ENCODE data around the gene SERTAD2. TPM values are rescaled to one million over a fixed set of nuclear protein-coding genes. Genes with fewer than 3 reads are reported as not detected.

Gene SERTAD2
- total and polyA plus RNA-seq, 2 of the 4 experiments (the other 2 are of a cell fraction): 5.0 to 11.0 TPM

- H2BK20ac ChIP-seq (ENCODE audit: low read depth, low read length): no peak overlapping the region
- DNase-seq (no peak), ATAC-seq (ENCODE audit: low read depth) (no peak)
- no peak overlapping the region for H3K4ac ChIP-seq (ENCODE audit: low read depth, low read length)
- H3K36me3 ChIP-seq (ENCODE audit: control insufficient read depth, insufficient read depth, low read length): peaks cover 6% of the 10 kb centered on the region
- H3K4me1 ChIP-seq (ENCODE audit: control insufficient read depth, insufficient read depth, low read length): peaks cover 7% of the 10 kb centered on the region
- H2AFZ ChIP-seq (replicated peaks; ENCODE audit: low read length, poor library complexity): no peak overlapping the region
- H4K20me1 ChIP-seq (ENCODE audit: insufficient read depth, low read length): peaks cover 19% of the 10 kb centered on the region
- H4K91ac ChIP-seq (ENCODE audit: insufficient read depth, low read depth, low read length): no peak overlapping the region
- POLR2A ChIA-PET (ENCODE audit: unreplicated experiment): no interaction called here
- H3K9ac ChIP-seq (ENCODE audit: low read depth, low read length): no peak overlapping the region
- H3K27me3 ChIP-seq (ENCODE audit: control insufficient read depth, insufficient read depth, low read length): peaks cover 18% of the 10 kb centered on the region
- H3K18ac ChIP-seq (ENCODE audit: low read depth, low read length): no peak overlapping the region
- in situ Hi-C loops (cut with MboI; ENCODE audit: low sequenced_read_pairs) (no loop called here), dilution Hi-C loops (cut with HindIII; ENCODE audit: low sequenced_read_pairs, unreplicated experiment) (no loop called here), intact Hi-C loops (cut with micrococcal nuclease) (no loop called here)
- no peak overlapping the region for H2BK15ac ChIP-seq (ENCODE audit: low read depth, low read length)
- 84% methylated on average over 7 of the region's 10 CpGs; no CpG with 5 or more reads in 1 of the 2 experiments for WGBS, 2 experiments (ENCODE audit: extremely low coverage in 2 of 2, insufficient read length in 1 of 2)
- H3K79me1 ChIP-seq (ENCODE audit: low read depth in 1 of 2, low read length in 2 of 2): peaks cover 12% of the 10 kb centered on the region in 2 experiments; a peak in 2 of 4 replicates
- H2AK5ac ChIP-seq (ENCODE audit: low read depth, low read length): no peak overlapping the region
- no peak overlapping the region for H3K23ac ChIP-seq (ENCODE audit: low read depth, low read length)
- H3K4me3 ChIP-seq (ENCODE audit: insufficient read depth, low read depth, low read length): no peak overlapping the region
- H2AK9ac ChIP-seq (replicated peaks; ENCODE audit: low read depth, low read length, poor library complexity): no peak overlapping the region
- H3K27ac ChIP-seq (ENCODE audit: insufficient read depth, low read length): no peak overlapping the region
- no peaks in the 10 kb centered on the region for H3K9me3 ChIP-seq (ENCODE audit: control insufficient read depth, insufficient read depth, low read length)
- no TSS peak for BruUV-seq (replicated peaks)
- no peak overlapping the region for H2BK5ac ChIP-seq (ENCODE audit: low read depth, low read length, poor library complexity, severe bottlenecking)
- no peak overlapping the region for H2BK120ac ChIP-seq (ENCODE audit: low read depth, low read length)
- no peak overlapping the region for H4K8ac ChIP-seq (ENCODE audit: low read depth in 2 of 2, low read length in 2 of 2)
- no peak overlapping the region for H3K56ac ChIP-seq (ENCODE audit: extremely low read depth, insufficient read depth, low read length)
- CTCF ChIA-PET: no interaction called here
- H3K14ac ChIP-seq (replicated peaks; ENCODE audit: low read depth, low read length): no peak overlapping the region
- TF ChIP-seq FOS (IDR thresholded peaks at IDR 0.05; ENCODE audit: low read depth, low read length) (no peak), MAZ (IDR thresholded peaks at IDR 0.05; ENCODE audit: borderline replicate concordance, low read depth, low read length) (no peak), RAD21 (IDR thresholded peaks at IDR 0.05; ENCODE audit: low read length) (no peak), CEBPB (IDR thresholded peaks at IDR 0.05; ENCODE audit: low read depth, low read length) (no peak), POLR2A (IDR thresholded peaks at IDR 0.05; ENCODE audit: low read depth, low read length) (no peak), BHLHE40 (IDR thresholded peaks at IDR 0.05; ENCODE audit: low read depth, low read length) (no peak), NFE2L2 (IDR thresholded peaks at IDR 0.05; ENCODE audit: low read depth, low read length) (no peak), MAFK (IDR thresholded peaks at IDR 0.05; ENCODE audit: low read depth, low read length) (no peak), MXI1 (IDR thresholded peaks at IDR 0.05; ENCODE audit: borderline replicate concordance, low read depth, low read length) (no peak), RFX5 (IDR thresholded peaks at IDR 0.05; ENCODE audit: low read depth, low read length) (no peak), SMC3 (IDR thresholded peaks at IDR 0.05; ENCODE audit: low read depth, low read length) (no peak), RCOR1 (IDR thresholded peaks at IDR 0.05; ENCODE audit: insufficient replicate concordance, low read length) (no peak)
- TF ChIP-seq, protein P1, sequence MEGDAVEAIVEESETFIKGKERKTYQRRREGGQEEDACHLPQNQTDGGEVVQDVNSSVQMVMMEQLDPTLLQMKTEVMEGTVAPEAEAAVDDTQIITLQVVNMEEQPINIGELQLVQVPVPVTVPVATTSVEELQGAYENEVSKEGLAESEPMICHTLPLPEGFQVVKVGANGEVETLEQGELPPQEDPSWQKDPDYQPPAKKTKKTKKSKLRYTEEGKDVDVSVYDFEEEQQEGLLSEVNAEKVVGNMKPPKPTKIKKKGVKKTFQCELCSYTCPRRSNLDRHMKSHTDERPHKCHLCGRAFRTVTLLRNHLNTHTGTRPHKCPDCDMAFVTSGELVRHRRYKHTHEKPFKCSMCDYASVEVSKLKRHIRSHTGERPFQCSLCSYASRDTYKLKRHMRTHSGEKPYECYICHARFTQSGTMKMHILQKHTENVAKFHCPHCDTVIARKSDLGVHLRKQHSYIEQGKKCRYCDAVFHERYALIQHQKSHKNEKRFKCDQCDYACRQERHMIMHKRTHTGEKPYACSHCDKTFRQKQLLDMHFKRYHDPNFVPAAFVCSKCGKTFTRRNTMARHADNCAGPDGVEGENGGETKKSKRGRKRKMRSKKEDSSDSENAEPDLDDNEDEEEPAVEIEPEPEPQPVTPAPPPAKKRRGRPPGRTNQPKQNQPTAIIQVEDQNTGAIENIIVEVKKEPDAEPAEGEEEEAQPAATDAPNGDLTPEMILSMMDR (conservative IDR thresholded peaks at IDR 0.05; ENCODE audit: low read depth, low read length): no peak
- TF ChIP-seq, protein P2, sequence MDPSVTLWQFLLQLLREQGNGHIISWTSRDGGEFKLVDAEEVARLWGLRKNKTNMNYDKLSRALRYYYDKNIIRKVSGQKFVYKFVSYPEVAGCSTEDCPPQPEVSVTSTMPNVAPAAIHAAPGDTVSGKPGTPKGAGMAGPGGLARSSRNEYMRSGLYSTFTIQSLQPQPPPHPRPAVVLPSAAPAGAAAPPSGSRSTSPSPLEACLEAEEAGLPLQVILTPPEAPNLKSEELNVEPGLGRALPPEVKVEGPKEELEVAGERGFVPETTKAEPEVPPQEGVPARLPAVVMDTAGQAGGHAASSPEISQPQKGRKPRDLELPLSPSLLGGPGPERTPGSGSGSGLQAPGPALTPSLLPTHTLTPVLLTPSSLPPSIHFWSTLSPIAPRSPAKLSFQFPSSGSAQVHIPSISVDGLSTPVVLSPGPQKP (IDR thresholded peaks at IDR 0.05; ENCODE audit: borderline replicate concordance, low read depth, low read length): no peak
- TF ChIP-seq, protein P3, sequence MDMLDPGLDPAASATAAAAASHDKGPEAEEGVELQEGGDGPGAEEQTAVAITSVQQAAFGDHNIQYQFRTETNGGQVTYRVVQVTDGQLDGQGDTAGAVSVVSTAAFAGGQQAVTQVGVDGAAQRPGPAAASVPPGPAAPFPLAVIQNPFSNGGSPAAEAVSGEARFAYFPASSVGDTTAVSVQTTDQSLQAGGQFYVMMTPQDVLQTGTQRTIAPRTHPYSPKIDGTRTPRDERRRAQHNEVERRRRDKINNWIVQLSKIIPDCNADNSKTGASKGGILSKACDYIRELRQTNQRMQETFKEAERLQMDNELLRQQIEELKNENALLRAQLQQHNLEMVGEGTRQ (IDR thresholded peaks at IDR 0.05; ENCODE audit: low read depth, low read length): no peak
- no peak overlapping the region for H4K5ac ChIP-seq (ENCODE audit: low read depth, low read length)
- H3K4me2 ChIP-seq (ENCODE audit: low read depth, low read length): no peak overlapping the region
- peaks cover 4% of the 10 kb centered on the region; the same call in 1 of the 2 replicates for H3K9me1 ChIP-seq (ENCODE audit: insufficient read depth, low read length)
These were observed 24.4 kb downstream of the SERTAD2 start for GRCh38 chr2:64629329-64629781.
